Caco-2 (cell line): Measurements from ENCODE around the gene CALML5. TPM values are rescaled to one million over a fixed set of nuclear protein-coding genes. Genes with fewer than 3 reads are reported as not detected.
A peak's percentile ranks its signal among the peaks of the same experiment; 100 is the strongest.

ENCODE experiments used
- BruUV-seq: library from RNA; stranded (reverse); fragments of 400-500 nt; replicated peaks from 2 replicates; lab custom pipeline; 2021; lab: Mats Ljungman, UMichigan
- CTCF ChIA-PET: fragments of 300-600 bp; sonication (Branson Sonifier 250); formaldehyde crosslinking; loops from one replicate; lab custom pipeline; 2022; ENCODE audit warnings: antibody characterized with exemption; lab: Charles Lee
- POLR2A ChIA-PET: fragments of 300-600 bp; sonication (Branson Sonifier 250); formaldehyde crosslinking; loops from one replicate; lab custom pipeline; 2022; ENCODE audit warnings: antibody characterized with exemption; lab: Charles Lee
- DNase-seq, 2 experiments: peaks; one replicate each; pipeline versions ENCODE4 v3.0.0 to v3.0.0-alpha.2; 2020 to 2022
- H3K27me3 ChIP-seq: replicated peaks from 2 replicates; pipeline ENCODE4 v1.6.0; 2011; ENCODE audit warnings: low read length; ENCODE audit not compliant: control insufficient read depth, insufficient read depth
- H3K36me3 ChIP-seq: 2 replicates; pipeline ENCODE4 v1.5.1; 2011; ENCODE audit warnings: low read length; ENCODE audit not compliant: control insufficient read depth, insufficient read depth
- H3K4me1 ChIP-seq: fragments of 250-450 bp; sonication (Bioruptor Pico); 2 replicates; pipeline ENCODE4 v1.5.1; 2020; ENCODE audit warnings: mild to moderate bottlenecking
- H3K4me3 ChIP-seq: 2 replicates; pipeline ENCODE4 v1.5.1; 2011; ENCODE audit warnings: low read depth, mild to moderate bottlenecking, control low read depth, low read length
- H3K9me3 ChIP-seq: fragments of 250-450 bp; sonication (Bioruptor Pico); 2 replicates; pipeline ENCODE4 v1.5.1; 2020; ENCODE audit warnings: mild to moderate bottlenecking, moderate library complexity
- H3K27ac Mint-ChIP-seq: one replicate; pipeline ENCODE4 v1.8.0; 2022; ENCODE audit warnings: mixed read lengths; ENCODE audit not compliant: unreplicated experiment
- H3K27me3 Mint-ChIP-seq: one replicate; pipeline ENCODE4 v1.8.0; 2022; ENCODE audit warnings: mixed read lengths; ENCODE audit not compliant: insufficient read depth, unreplicated experiment
- H3K36me3 Mint-ChIP-seq: one replicate; pipeline ENCODE4 v1.8.0; 2022; ENCODE audit warnings: mild to moderate bottlenecking, mixed read lengths; ENCODE audit not compliant: insufficient read depth, unreplicated experiment
- H3K4me1 Mint-ChIP-seq: one replicate; pipeline ENCODE4 v1.8.0; 2022; ENCODE audit warnings: low read depth, mixed read lengths; ENCODE audit not compliant: unreplicated experiment
- H3K4me3 Mint-ChIP-seq: one replicate; pipeline ENCODE4 v1.8.0; 2022; ENCODE audit warnings: mild to moderate bottlenecking, moderate library complexity, mixed read lengths; ENCODE audit not compliant: unreplicated experiment
- H3K9me3 Mint-ChIP-seq: one replicate; pipeline ENCODE4 v1.8.0; 2022; ENCODE audit warnings: mixed read lengths; ENCODE audit not compliant: unreplicated experiment
- CTCF ChIP-seq, 2 experiments: fragments of 200-600 bp in 1 of 2; IDR thresholded peaks; 1 replicate in 1 of 2; 2 replicates in 1 of 2; pipeline versions ENCODE4 v1.5.1 to v1.8.0; 2011 to 2022; ENCODE audit warnings: antibody characterized with exemption in 1 of 2, control low read depth in 1 of 2, inconsistent platforms in 1 of 2, low read depth in 1 of 2, low read length in 1 of 2, mild to moderate bottlenecking in 1 of 2, moderate library complexity in 1 of 2; ENCODE audit not compliant: insufficient read depth in 1 of 2, severe bottlenecking in 1 of 2, unreplicated experiment in 1 of 2
- intact Hi-C: fragments of 100-400 bp; cut with micrococcal nuclease; formaldehyde crosslinking; loops from one replicate; pipeline ENCODE4 v1.10.0; 2022; ENCODE audit not compliant: unreplicated experiment
- total RNA-seq: library from RNA; stranded (reverse); gene quantifications from 2 replicates; pipeline ENCODE4 v1.2.3, GENCODE V29; 2022

The CALML5 gene
- total RNA-seq, 1 experiment from 2014 or later = not detected

- DNase-seq = no peak
- H3K27me3 ChIP-seq = no peaks in the 10 kb centered on the region
- peaks cover 15% of the 10 kb centered on the region for H3K4me1 Mint-ChIP-seq
- H3K36me3 Mint-ChIP-seq = peaks cover 97% of the 10 kb centered on the region
- ChIA-PET POLR2A (interaction anchor here (0.6 kb wide), 1 partner anchor 170 kb away, joined by 5 read pairs; no protein-coding TSS in a partner anchor), CTCF (no interaction called here)
- H3K27me3 Mint-ChIP-seq = no peaks in the 10 kb centered on the region
- H3K36me3 ChIP-seq = peaks cover 12% of the 10 kb centered on the region
- H3K27ac Mint-ChIP-seq = no peak overlapping the region
- H3K4me3 ChIP-seq = no peak overlapping the region
- intact Hi-C loops = no loop called here
- no peak for TF ChIP-seq CTCF (IDR thresholded peaks at IDR 0.05; ENCODE audit: insufficient read depth in 1 of 2, low read depth in 1 of 2, low read length in 1 of 2, severe bottlenecking in 1 of 2, unreplicated experiment in 1 of 2)
- peaks cover 4% of the 10 kb centered on the region for H3K4me1 ChIP-seq
- H3K9me3 Mint-ChIP-seq = no peaks in the 10 kb centered on the region
- no peaks in the 10 kb centered on the region for H3K9me3 ChIP-seq
- no TSS peak for BruUV-seq
- H3K4me3 Mint-ChIP-seq = no peak overlapping the region
These were observed 42.8 kb downstream of the CALML5 start for GRCh38 chr10:5456563-5456962.

- no TSS peak for BruUV-seq
- no peaks in the 10 kb centered on the region for H3K9me3 Mint-ChIP-seq
- H3K27ac Mint-ChIP-seq = no peak overlapping the region
- no peak overlapping the region for H3K4me3 Mint-ChIP-seq
- no peak for DNase-seq
- ChIA-PET POLR2A (no interaction called here), CTCF (no interaction called here)
- Histone ChIP-seq H3K36me3 (peaks cover 11% of the 10 kb centered on the region), H3K9me3 (no peaks in the 10 kb centered on the region), H3K4me3 (no peak overlapping the region), H3K27me3 (no peaks in the 10 kb centered on the region), H3K4me1 (peaks cover 15% of the 10 kb centered on the region)
- no peaks in the 10 kb centered on the region for H3K27me3 Mint-ChIP-seq
- H3K36me3 Mint-ChIP-seq = peaks cover 82% of the 10 kb centered on the region
- peaks cover 18% of the 10 kb centered on the region for H3K4me1 Mint-ChIP-seq
- no peak for TF ChIP-seq CTCF (IDR thresholded peaks at IDR 0.05; ENCODE audit: insufficient read depth in 1 of 2, low read depth in 1 of 2, low read length in 1 of 2, severe bottlenecking in 1 of 2, unreplicated experiment in 1 of 2)
- intact Hi-C loops = no loop called here
These were observed 45.5 kb downstream of the CALML5 start for GRCh38 chr10:5453749-5454489.

GRCh38 chr10:5450605-5451384, 48.6 kb downstream of the CALML5 start:
- peaks cover 6% of the 10 kb centered on the region for H3K36me3 ChIP-seq
- no peaks in the 10 kb centered on the region for H3K27me3 ChIP-seq
- Mint-ChIP-seq H3K4me1 (peaks cover 18% of the 10 kb centered on the region), H3K27me3 (no peaks in the 10 kb centered on the region), H3K27ac (peak overlapping the region; percentile 58), H3K9me3 (no peaks in the 10 kb centered on the region), H3K36me3 (peaks cover 57% of the 10 kb centered on the region), H3K4me3 (peak overlapping the region; percentile 42)
- BruUV-seq = no TSS peak
- DNase-seq = no peak
- ChIA-PET POLR2A (no interaction called here), CTCF (no interaction called here)
- H3K4me1 ChIP-seq = peaks cover 27% of the 10 kb centered on the region
- H3K4me3 ChIP-seq = no peak overlapping the region
- no peak for TF ChIP-seq CTCF (IDR thresholded peaks at IDR 0.05; ENCODE audit: insufficient read depth in 1 of 2, low read depth in 1 of 2, low read length in 1 of 2, severe bottlenecking in 1 of 2, unreplicated experiment in 1 of 2)
- no peaks in the 10 kb centered on the region for H3K9me3 ChIP-seq
- intact Hi-C loops = loop anchor here (2.0 kb wide), 1 partner anchor 18 kb away; no protein-coding TSS in a partner anchor
